Activated B cell treated with CpG ODN at 0.5 μM for 24 hours (primary cell): Measurements from ENCODE around the gene GPR183. TPM values are rescaled to one million over a fixed set of nuclear protein-coding genes. Genes with fewer than 3 reads are reported as not detected.

Experiments used
- ATAC-seq: fragments of 200-7000 bp; cut with Tn5 transposase; one replicate; pipeline ENCODE4 v1.10.0; 2021; ENCODE audit warnings: low read depth, mild to moderate bottlenecking, moderate library complexity
- CTCF ChIA-PET: fragments of 350-600 bp; sonication (Branson Sonifier 250); formaldehyde crosslinking; loops from one replicate; lab custom pipeline; 2021; ENCODE audit warnings: antibody characterized with exemption; lab: Charles Lee
- POLR2A ChIA-PET: fragments of 350-600 bp; sonication (Branson Sonifier 250); formaldehyde crosslinking; loops from one replicate; lab custom pipeline; 2021; ENCODE audit warnings: antibody characterized with exemption; lab: Charles Lee
- DNase-seq: peaks from one replicate; pipeline ENCODE4 v3.0.0; 2022
- H3K27ac Mint-ChIP-seq: one replicate; pipeline ENCODE4 v1.8.0; 2020; ENCODE audit warnings: mixed read lengths
- H3K27me3 Mint-ChIP-seq: one replicate; pipeline ENCODE4 v1.8.0; 2021; ENCODE audit warnings: mixed read lengths
- H3K36me3 Mint-ChIP-seq: one replicate; pipeline ENCODE4 v1.8.0; 2021; ENCODE audit warnings: low read depth, mixed read lengths
- H3K4me1 Mint-ChIP-seq: one replicate; pipeline ENCODE4 v1.8.0; 2021; ENCODE audit warnings: mixed read lengths
- H3K4me3 Mint-ChIP-seq: one replicate; pipeline ENCODE4 v1.8.0; 2020; ENCODE audit warnings: mild to moderate bottlenecking, mixed read lengths
- H3K9me3 Mint-ChIP-seq: one replicate; pipeline ENCODE4 v1.8.0; 2020; ENCODE audit warnings: mixed read lengths
- intact Hi-C: fragments of 100-400 bp; cut with micrococcal nuclease; formaldehyde crosslinking; loops from one replicate; pipeline ENCODE4 v1.15.1; 2024
- total RNA-seq: library from RNA; stranded (reverse); gene quantifications from 2 replicates; pipeline ENCODE4 v1.2.3, GENCODE V29; 2022
- TF ChIP-seq, protein P1 (sequence below): fragments of 200-600 bp; IDR thresholded peaks from one replicate; pipeline ENCODE4 v1.8.0; 2022; ENCODE audit warnings: antibody characterized with exemption, mild to moderate bottlenecking

Gene GPR183
- total RNA-seq, 1 donor from 2014 or later: 84.5 TPM

DNA sequence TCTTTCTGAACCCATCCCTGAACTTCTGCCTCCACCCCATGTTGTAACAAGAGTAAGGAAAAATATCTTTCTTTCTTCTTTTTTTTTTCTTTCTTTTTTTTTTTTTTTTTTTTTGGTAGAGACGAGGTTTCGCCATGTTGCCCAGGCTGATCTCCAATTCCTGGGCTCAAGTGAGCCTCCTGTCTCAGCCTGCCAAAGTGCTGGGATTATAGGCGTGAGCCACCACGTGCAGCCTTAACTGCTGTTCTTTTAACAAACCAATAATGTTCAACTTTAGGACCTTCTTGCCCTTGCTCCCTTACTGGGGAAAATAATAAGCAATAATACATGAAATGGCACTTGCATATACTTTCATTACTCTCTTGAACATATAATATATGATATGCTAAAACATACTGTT, 19.6 kb downstream of the GPR183 start:
- Mint-ChIP-seq H3K4me3 (peak overlapping the region; percentile 48), H3K27me3 (no peaks in the 10 kb centered on the region), H3K36me3 (peaks cover 45% of the 10 kb centered on the region), H3K9me3 (peaks cover 3% of the 10 kb centered on the region), H3K4me1 (peaks cover 90% of the 10 kb centered on the region), H3K27ac (peak overlapping the region; percentile 86)
- ATAC-seq: no peak
- TF ChIP-seq, protein P1, sequence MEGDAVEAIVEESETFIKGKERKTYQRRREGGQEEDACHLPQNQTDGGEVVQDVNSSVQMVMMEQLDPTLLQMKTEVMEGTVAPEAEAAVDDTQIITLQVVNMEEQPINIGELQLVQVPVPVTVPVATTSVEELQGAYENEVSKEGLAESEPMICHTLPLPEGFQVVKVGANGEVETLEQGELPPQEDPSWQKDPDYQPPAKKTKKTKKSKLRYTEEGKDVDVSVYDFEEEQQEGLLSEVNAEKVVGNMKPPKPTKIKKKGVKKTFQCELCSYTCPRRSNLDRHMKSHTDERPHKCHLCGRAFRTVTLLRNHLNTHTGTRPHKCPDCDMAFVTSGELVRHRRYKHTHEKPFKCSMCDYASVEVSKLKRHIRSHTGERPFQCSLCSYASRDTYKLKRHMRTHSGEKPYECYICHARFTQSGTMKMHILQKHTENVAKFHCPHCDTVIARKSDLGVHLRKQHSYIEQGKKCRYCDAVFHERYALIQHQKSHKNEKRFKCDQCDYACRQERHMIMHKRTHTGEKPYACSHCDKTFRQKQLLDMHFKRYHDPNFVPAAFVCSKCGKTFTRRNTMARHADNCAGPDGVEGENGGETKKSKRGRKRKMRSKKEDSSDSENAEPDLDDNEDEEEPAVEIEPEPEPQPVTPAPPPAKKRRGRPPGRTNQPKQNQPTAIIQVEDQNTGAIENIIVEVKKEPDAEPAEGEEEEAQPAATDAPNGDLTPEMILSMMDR: no peak
- intact Hi-C loops: no loop called here
- POLR2A ChIA-PET: interaction anchor here (1.2 to 2.8 kb wide), 5 partner anchors 9 to 18 kb away, joined by 4 to 15 read pairs (median 10); partner anchors contain the start of gene GPR183
- CTCF ChIA-PET: interaction anchor here (1.2 to 2.0 kb wide), 4 partner anchors 14 to 149 kb away, joined by 5 to 8 read pairs (median 7); no protein-coding TSS in a partner anchor
- no peak for DNase-seq

DNA sequence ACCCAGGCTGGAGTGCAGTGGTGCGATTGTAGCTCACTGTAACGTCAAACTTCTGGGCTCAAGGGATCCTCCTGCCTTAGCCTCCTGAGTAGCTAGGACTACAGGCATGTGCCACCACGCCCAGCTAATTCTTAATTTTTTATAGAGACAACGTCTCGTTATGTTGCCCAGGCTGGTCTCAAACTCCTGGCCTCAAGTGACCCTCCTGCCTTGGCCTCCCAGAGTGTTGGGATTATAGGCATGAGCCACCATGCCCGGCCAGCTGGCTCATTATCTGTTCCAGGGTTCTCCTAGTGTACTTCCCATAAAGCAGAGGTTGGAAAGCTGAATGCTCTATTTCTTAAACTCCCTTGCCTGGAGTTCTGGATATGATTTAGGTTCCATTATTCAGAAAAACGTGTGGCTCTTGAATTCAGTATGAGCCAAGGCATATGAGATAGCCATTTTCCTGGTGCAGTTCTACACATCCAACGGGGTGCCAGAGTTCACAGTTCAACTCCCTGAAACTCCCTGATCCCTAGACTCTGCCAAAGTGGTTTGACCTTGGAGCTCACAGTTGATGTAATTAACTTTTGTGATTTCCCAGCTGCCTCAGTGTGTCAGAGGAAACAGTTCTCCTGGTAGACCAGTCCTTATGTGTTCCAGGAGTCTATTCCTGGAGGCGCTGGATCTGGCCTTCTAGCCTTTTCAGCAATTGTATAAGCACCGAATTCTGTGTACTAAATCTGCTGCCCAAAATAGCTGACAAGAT, 21.6 kb downstream of the GPR183 start:
- TF ChIP-seq, protein P1: no peak

DNA sequence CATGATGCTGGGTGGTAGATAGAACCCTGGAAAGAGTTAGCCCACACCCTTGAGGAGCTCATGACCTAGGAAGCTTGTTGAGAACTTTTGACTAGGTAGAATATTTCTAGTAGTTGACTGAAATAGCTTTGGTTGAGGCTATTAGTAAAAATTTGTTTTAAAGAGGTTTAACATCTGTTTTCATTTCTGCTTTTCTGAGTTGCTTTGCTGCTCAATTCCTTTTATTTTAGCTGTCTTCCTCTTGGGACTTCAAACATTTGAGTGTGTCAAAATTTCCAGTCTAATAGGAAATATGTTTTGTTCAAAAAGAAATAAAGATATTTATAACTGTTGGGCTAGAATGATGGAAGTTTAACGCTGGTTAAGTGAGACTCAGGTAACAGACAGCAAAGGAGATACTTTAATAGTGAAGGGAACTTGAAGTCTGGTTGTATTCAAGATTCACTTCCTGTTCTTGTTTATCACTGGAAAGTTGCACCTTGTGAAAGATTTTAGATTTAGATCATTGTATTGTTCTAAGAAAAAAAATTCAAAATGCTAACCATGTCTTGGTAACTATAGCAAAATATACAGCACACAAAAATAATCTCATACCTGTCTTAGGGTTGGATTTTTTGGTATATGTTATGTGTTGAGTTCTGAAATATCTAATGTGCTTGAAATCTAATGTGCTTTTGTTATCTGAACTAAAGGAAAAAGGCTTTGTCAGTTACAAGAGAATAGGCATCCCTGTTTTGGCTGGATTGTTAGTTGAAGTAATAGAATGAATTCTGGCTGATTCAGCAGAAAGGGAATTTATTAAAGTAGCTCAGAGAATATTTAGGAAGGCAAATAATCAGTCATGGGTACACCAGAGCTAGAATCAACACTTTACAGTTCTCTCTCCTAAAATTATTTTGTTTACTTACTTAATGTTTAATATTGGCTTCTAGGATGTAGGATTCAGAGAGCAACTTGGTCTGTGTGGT, 24.7 kb downstream of the GPR183 start:
- TF ChIP-seq, protein P1: no peak
- Mint-ChIP-seq H3K9me3 (no peaks in the 10 kb centered on the region), H3K27ac (peak overlapping the region; percentile 95), H3K27me3 (no peaks in the 10 kb centered on the region), H3K4me3 (peak overlapping the region; percentile 75), H3K36me3 (peaks cover 31% of the 10 kb centered on the region), H3K4me1 (peaks cover 96% of the 10 kb centered on the region)
- CTCF ChIA-PET: interaction anchor here (0.9 to 4.0 kb wide), 13 partner anchors 13 to 153 kb away, joined by 3 to 37 read pairs (median 6); partner anchors contain the start of gene GPR183
- DNase-seq (no peak), ATAC-seq (peak; percentile 68)
- POLR2A ChIA-PET: interaction anchor here (0.6 to 3.8 kb wide), 26 partner anchors 8 to 261 kb away, joined by 3 to 45 read pairs (median 5); partner anchors contain the start of genes GPR18, GPR183 and UBAC2
- intact Hi-C loops: loop anchor here (1.0 to 5.0 kb wide), 17 partner anchors 12 to 325 kb away; partner anchors contain the start of genes CLYBL, GPR18 and GPR183

More for the DNA sequence above, 21.6 kb downstream of the GPR183 start:
- Mint-ChIP-seq H3K4me3 (no peak overlapping the region), H3K36me3 (peaks cover 37% of the 10 kb centered on the region), H3K27ac (peak overlapping the region; percentile 68), H3K9me3 (peaks cover 3% of the 10 kb centered on the region), H3K4me1 (peaks cover 96% of the 10 kb centered on the region), H3K27me3 (no peaks in the 10 kb centered on the region)
- ATAC-seq: no peak
- CTCF ChIA-PET: interaction anchor here (2.1 to 2.2 kb wide), 2 partner anchors 16 to 103 kb away, joined by 5 to 11 read pairs; no protein-coding TSS in a partner anchor
- POLR2A ChIA-PET: interaction anchor here (0.9 to 2.4 kb wide), 9 partner anchors 8 to 90 kb away, joined by 3 to 11 read pairs (median 5); partner anchors contain the start of genes GPR18 and GPR183
- intact Hi-C loops: no loop called here
- DNase-seq: no peak

DNA sequence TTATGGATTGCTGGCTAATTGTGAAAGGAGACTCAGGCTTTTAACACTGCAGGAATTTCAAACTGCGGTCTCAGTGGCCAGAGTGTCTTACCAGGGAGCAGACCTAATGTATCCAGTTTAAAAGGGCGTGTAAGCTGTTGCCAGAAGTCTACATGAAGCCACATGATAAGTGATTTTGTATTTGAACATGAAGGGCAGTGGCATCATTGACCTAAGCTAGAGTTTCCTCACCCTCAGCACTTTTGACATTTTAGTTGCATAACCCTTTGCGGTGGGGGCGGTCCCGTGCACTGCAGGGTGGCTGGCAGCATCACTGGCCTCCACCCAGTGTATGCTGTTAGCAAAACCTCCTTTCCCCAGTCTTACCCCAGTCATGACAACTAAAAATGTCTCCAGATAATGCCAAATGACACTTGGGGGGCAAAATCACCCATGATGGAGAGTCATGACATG, 25.4 kb downstream of the GPR183 start:
- TF ChIP-seq, protein P1: no peak
- intact Hi-C loops: loop anchor here (1.0 to 5.0 kb wide), 17 partner anchors 12 to 325 kb away; partner anchors contain the start of genes CLYBL, GPR18 and GPR183
- ATAC-seq (peak; percentile 81), DNase-seq (peak; percentile 46)
- CTCF ChIA-PET: interaction anchor here (0.9 to 4.0 kb wide), 13 partner anchors 12 to 154 kb away, joined by 3 to 37 read pairs (median 6); partner anchors contain the start of gene GPR183
- Mint-ChIP-seq H3K27me3 (no peaks in the 10 kb centered on the region), H3K9me3 (no peaks in the 10 kb centered on the region), H3K36me3 (peaks cover 31% of the 10 kb centered on the region), H3K4me1 (peaks cover 95% of the 10 kb centered on the region), H3K4me3 (peak overlapping the region; percentile 75), H3K27ac (peak overlapping the region; percentile 95)
- POLR2A ChIA-PET: interaction anchor here (0.6 to 3.8 kb wide), 24 partner anchors 9 to 261 kb away, joined by 3 to 45 read pairs (median 5); partner anchors contain the start of genes GPR18, GPR183 and UBAC2
